Liver (tissue), 3 donors: Measurements from ENCODE around the gene CDX4.

Experiments used
- EGR1 ChIP-seq, 2 donors: IDR thresholded peaks; 2 replicates each; pipeline ENCODE4 v1.6.1; 2016 to 2018; ENCODE audit warnings: antibody characterized with exemption in 2 of 2, low read depth in 2 of 2
- FOXA1 ChIP-seq: IDR thresholded peaks from 2 replicates; pipeline ENCODE4 v1.6.1; 2016; ENCODE audit warnings: antibody characterized with exemption
- GABPA ChIP-seq, 2 donors: IDR thresholded peaks in 1 of 2; conservative IDR thresholded peaks in 1 of 2; 2 replicates each; pipeline ENCODE4 v1.6.1; 2016; ENCODE audit warnings: antibody characterized with exemption in 2 of 2, mild to moderate bottlenecking in 1 of 2, moderate library complexity in 1 of 2
- HNF4A ChIP-seq, 2 donors: conservative IDR thresholded peaks; 2 replicates each; pipeline ENCODE4 v1.6.1; 2016; ENCODE audit warnings: antibody characterized with exemption in 2 of 2, mild to moderate bottlenecking in 2 of 2
- HNF4G ChIP-seq: IDR thresholded peaks from 2 replicates; pipeline ENCODE4 v1.6.1; 2016; ENCODE audit warnings: antibody characterized with exemption
- JUND ChIP-seq, 2 donors: IDR thresholded peaks; 2 replicates each; pipeline ENCODE4 v1.6.1; 2016; ENCODE audit warnings: antibody characterized with exemption in 2 of 2
- NR2F2 ChIP-seq: IDR thresholded peaks from 2 replicates; pipeline ENCODE4 v1.6.1; 2016; ENCODE audit warnings: antibody characterized with exemption
- RAD21 ChIP-seq, 2 donors: IDR thresholded peaks; 2 replicates each; pipeline ENCODE4 v1.6.1; 2016; ENCODE audit warnings: antibody characterized with exemption in 2 of 2, mild to moderate bottlenecking in 2 of 2
- SP1 ChIP-seq: IDR thresholded peaks from 2 replicates; pipeline ENCODE4 v1.6.1; 2018; ENCODE audit warnings: antibody characterized with exemption, mild to moderate bottlenecking
- TAF1 ChIP-seq: conservative IDR thresholded peaks from 2 replicates; pipeline ENCODE4 v1.6.1; 2016; ENCODE audit warnings: antibody characterized with exemption, mild to moderate bottlenecking
- YY1 ChIP-seq: IDR thresholded peaks from 2 replicates; pipeline ENCODE4 v1.6.1; 2016; ENCODE audit warnings: antibody characterized with exemption, mild to moderate bottlenecking
- TF ChIP-seq, protein P1 (sequence below): fragments of 150-350 bp; IDR thresholded peaks from 2 replicates; pipeline ENCODE4 v1.5.1; 2017; ENCODE audit warnings: improper control_type of control experiment, low read depth, low read length; ENCODE audit not compliant: missing input control
- TF ChIP-seq, protein P2 (sequence below): IDR thresholded peaks from 2 replicates; pipeline ENCODE4 v1.6.1; 2016; ENCODE audit warnings: antibody characterized with exemption, mild to moderate bottlenecking
- TF ChIP-seq, protein P3 (sequence below): IDR thresholded peaks from 2 replicates; pipeline ENCODE4 v1.6.1; 2016; ENCODE audit warnings: antibody characterized with exemption
- donor health status: healthy.
- donor health status: healthy.

DNA sequence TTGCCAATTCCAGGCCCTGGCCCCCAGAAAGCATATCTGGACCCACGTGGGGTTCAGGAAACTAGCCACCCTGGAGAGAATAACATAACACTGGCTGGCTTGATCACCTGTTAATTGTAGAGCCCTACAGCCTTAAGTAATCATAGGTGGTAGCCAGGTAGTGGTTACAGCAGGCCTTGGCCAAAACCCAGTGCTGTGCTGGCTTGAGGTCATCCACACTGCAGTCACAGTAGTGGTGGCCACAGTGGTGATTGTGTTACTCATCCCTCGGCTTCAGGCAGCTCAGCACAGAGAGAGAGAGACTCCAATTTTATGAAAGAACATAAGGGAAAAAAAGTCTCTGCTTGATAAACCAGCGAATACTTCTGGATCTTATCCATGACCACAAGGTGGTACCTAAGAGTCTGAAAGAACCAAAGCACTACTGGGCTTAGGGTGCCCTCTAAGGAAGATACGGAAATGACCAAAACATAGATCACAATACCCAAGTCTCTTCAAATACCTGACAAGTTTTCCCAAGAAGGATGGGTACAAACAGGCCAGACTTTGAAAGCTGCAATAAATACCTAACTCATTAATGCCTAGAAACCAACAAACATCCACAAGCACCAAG, 46.6 kb upstream of the CDX4 start:
- TF ChIP-seq, protein P1, sequence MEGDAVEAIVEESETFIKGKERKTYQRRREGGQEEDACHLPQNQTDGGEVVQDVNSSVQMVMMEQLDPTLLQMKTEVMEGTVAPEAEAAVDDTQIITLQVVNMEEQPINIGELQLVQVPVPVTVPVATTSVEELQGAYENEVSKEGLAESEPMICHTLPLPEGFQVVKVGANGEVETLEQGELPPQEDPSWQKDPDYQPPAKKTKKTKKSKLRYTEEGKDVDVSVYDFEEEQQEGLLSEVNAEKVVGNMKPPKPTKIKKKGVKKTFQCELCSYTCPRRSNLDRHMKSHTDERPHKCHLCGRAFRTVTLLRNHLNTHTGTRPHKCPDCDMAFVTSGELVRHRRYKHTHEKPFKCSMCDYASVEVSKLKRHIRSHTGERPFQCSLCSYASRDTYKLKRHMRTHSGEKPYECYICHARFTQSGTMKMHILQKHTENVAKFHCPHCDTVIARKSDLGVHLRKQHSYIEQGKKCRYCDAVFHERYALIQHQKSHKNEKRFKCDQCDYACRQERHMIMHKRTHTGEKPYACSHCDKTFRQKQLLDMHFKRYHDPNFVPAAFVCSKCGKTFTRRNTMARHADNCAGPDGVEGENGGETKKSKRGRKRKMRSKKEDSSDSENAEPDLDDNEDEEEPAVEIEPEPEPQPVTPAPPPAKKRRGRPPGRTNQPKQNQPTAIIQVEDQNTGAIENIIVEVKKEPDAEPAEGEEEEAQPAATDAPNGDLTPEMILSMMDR, result no peak
- TF ChIP-seq SP1, result no peak
- TF ChIP-seq, protein P2, sequence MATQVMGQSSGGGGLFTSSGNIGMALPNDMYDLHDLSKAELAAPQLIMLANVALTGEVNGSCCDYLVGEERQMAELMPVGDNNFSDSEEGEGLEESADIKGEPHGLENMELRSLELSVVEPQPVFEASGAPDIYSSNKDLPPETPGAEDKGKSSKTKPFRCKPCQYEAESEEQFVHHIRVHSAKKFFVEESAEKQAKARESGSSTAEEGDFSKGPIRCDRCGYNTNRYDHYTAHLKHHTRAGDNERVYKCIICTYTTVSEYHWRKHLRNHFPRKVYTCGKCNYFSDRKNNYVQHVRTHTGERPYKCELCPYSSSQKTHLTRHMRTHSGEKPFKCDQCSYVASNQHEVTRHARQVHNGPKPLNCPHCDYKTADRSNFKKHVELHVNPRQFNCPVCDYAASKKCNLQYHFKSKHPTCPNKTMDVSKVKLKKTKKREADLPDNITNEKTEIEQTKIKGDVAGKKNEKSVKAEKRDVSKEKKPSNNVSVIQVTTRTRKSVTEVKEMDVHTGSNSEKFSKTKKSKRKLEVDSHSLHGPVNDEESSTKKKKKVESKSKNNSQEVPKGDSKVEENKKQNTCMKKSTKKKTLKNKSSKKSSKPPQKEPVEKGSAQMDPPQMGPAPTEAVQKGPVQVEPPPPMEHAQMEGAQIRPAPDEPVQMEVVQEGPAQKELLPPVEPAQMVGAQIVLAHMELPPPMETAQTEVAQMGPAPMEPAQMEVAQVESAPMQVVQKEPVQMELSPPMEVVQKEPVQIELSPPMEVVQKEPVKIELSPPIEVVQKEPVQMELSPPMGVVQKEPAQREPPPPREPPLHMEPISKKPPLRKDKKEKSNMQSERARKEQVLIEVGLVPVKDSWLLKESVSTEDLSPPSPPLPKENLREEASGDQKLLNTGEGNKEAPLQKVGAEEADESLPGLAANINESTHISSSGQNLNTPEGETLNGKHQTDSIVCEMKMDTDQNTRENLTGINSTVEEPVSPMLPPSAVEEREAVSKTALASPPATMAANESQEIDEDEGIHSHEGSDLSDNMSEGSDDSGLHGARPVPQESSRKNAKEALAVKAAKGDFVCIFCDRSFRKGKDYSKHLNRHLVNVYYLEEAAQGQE, result no peak
- TF ChIP-seq JUND (IDR thresholded peaks at IDR 0.05), result no peak
- TF ChIP-seq YY1, result no peak
- no peak for TF ChIP-seq GABPA (IDR thresholded peaks at IDR 0.05 in 1 of 2, conservative IDR thresholded peaks at IDR 0.05 in 1 of 2)
- no peak for TF ChIP-seq FOXA1
- no peak for TF ChIP-seq EGR1 (IDR thresholded peaks at IDR 0.05; ENCODE audit: low read depth in 2 of 2)
- peak in 1 of 2 donors; percentile 18 for TF ChIP-seq RAD21 (IDR thresholded peaks at IDR 0.05)
- no peak for TF ChIP-seq TAF1
- TF ChIP-seq NR2F2, result no peak
- peak in 1 of 2 donors; percentile 42 for TF ChIP-seq HNF4A (conservative IDR thresholded peaks at IDR 0.05)
- TF ChIP-seq, protein P3, sequence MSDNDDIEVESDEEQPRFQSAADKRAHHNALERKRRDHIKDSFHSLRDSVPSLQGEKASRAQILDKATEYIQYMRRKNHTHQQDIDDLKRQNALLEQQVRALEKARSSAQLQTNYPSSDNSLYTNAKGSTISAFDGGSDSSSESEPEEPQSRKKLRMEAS, result no peak
- TF ChIP-seq HNF4G, result no peak
